HG03432 (cell line): ENCODE results near the gene STK16.
"Not testable (repeated sequence)": the region's sequence is repeated elsewhere in the genome, so short reads cannot be mapped to it uniquely, and the experiment has no call there.

Source experiments
- ATAC-seq: cut with Tn5 transposase; IDR thresholded peaks from one replicate; pipeline ENCODE4 v1.9.1; 2021; ENCODE audit warnings: mild to moderate bottlenecking, moderate library complexity; ENCODE audit not compliant: unreplicated experiment

The STK16 gene

GRCh38 chr2:219243291-219243761, 2.0 kb upstream of the STK16 start:
- no peak for ATAC-seq

DNA sequence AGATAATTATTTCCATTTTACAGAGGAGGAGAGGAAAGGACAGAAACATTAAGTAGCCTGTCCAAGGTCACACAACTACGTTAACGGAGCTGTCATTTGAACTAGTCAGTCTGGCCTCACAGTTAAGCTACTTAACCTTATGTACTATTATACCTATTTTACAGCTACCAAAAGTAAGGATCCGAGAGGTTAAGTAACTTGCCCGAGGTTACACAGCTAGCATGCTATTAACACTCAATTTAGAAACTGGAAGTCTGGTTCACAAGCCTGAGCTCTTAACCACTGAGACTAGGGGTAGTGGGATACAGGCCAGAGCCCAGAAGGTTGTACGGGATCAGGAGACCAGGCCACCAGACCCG, 511 bp upstream of the STK16 start:
- no peak for ATAC-seq

DNA sequence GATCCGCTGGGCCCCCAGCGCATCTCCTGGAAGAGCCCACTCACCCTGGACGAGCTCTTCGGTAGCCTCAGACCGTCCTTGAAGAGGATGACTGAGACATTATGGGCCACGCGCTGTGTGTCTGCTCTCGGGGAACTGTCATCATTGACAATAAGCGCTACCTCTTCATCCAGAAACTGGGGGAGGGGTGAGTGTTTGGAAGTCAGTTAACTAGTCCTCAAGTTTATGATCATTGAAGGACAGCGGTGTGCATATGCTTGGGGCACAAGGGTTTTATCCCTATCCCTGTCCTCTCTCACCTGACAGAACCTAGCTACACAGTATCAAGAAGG, 586 bp downstream of the STK16 start:
- ATAC-seq: no peak

- no peak for ATAC-seq
Observed at GRCh38 chr2:219246559-219246958, 1.3 kb downstream of the STK16 start.

GRCh38 chr2:219247678-219248642, 2.7 kb downstream of the STK16 start:
- no peak for ATAC-seq

GRCh38 chr2:219248845-219249202, 3.5 kb downstream of the STK16 start:
- ATAC-seq: no peak

- ATAC-seq: peak; percentile 38
Observed at GRCh38 chr2:219249203-219249980, 4.1 kb downstream of the STK16 start.

DNA sequence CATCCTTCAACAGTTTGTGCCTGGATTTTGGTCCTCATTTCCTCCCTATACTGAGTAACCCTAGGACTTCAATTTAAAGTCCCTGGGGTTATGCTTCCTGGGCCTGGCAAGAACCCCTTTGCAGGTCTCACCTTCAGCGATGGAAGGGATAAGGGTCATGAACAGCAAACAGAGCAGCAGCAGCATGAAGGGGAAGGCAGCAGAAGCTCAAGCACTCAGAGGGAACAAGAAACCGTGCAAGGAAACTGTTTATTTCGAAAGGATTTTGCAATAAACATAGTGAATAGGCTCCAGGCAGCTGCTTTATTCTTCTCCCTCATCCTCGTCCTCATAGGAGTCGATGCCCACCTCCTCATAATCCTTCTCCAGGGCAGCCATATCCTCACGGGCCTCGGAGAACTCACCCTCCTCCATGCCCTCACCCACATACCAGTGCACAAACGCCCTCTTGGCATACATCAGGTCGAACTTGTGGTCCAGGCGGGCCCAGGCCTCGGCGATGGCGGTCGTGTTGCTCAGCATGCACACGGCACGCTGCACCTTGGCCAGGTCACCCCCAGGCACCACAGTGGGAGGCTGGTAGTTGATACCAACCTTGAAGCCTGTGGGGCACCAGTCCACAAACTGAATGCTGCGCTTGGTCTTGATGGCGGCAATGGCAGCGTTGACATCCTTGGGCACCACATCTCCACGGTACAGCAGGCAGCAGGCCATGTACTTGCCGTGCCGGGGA, 4.9 kb downstream of the STK16 start:
- ATAC-seq: no peak

DNA sequence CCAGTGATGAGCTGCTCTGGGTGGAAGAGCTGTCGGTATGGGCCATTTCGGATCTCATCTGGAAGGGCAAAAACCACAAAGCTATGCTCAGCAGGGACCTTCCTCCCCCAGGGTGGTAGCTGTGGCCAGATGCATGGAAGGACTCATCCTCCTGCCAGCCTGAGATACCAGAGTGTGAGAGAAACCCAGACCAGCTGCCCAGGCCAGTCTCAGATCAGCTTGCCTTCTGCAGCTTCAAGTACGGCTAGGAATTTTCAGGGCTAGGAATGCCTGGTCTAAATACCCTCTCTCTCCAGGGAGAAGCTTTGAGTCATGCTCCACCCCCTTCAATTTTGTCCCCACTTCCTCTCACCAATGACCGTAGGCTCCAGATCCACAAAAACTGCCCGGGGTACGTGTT, 6.4 kb downstream of the STK16 start:
- no peak for ATAC-seq

- no peak for ATAC-seq
Observed at GRCh38 chr2:219252084-219252483, 6.8 kb downstream of the STK16 start.

GRCh38 chr2:219252570-219252899, 7.3 kb downstream of the STK16 start:
- ATAC-seq: no peak

DNA sequence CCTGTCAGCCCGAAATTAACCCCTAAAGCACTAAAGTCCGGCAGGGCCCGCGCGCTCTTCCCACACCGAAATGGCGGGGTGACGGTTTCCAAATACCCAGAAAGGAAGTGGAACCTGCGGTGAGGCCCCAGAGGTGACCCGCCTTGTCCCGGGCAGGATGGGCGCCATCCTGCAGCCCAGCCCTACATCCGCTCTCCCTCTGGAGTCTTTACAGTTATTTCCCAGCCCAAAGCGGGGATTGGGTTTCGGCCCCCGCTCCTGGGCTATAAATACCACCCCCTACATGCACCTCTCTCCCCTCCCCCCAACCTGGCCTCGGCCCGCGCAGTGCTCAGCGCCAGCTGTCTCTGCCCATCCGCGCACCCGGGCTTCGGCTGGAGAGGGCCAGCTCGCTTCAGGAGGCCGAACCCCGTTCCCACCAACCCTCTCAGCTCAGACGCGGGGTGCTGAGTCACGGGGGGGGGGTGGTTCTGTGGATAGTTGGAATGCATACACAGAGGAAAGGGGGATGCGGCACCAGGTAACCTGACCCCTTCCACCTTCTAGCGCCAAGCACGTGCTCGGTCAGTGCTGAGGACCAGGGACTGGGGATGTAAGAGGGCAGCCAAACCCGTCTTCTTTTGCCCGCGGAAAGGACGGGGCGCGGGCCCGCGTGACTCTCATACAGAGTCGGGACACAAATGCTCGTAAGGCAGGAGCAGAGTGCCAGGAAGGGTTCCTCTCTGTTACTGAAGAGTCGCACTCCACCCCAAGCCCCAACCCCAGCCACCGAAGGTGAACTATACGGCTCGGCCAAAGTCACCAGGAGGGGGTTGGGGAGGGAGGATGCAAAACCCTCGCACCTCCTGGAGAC, 7.8 kb downstream of the STK16 start, which contains the start of gene TUBA4B:
Gene TUBA4B (plus strand): TSS at position 344 of the 853 bp plus-strand sequence. CDS start 165 bp downstream, at position 509.
- ATAC-seq: no peak

DNA sequence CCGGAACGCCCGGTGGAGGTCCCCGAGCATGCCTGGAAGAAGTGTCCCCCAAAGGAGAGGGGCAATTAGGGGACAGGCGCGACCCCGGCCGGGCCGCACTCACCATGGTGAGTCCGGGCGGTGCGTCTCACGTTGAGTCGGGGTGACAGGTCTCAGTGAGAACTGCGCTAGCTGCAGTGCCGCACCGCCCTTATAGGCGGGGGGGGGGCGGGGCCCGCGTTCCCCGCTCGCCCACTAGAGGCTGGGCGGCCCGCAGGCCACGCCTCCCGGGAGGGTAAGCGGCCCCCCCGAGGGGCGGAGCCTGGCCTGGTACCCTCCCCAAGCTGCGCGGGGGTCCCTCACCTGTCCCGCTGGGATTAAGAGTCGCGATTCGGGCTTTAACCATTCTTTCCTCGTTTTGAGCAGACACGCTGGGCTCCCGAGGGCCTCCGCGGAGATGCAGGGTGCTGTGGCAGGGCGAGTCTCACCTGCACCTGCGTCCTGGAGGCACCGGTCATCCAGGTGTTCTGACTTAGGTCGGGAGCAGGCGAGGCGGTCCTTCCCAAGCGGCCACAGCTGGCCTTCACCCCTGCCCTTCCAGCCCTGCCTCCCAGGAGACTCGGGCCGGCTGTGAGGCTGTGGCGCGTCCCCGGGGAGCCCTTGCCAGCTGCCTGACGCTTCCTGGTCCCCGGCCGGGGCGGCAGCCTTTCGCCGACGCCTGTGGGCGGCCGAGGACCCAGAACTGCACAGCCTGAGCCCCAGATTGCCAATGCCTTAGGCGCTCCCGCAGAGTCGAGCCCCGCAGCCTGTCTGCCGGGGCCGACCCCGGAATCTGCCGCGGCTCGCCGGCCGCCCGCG, 8.7 kb downstream of the STK16 start, which contains the start of gene TUBA4A:
Gene TUBA4A (minus strand): TSS at position 166 of the 837 bp plus-strand sequence. CDS start 60 bp downstream, at position 106.
- ATAC-seq: peak; percentile 65

DNA sequence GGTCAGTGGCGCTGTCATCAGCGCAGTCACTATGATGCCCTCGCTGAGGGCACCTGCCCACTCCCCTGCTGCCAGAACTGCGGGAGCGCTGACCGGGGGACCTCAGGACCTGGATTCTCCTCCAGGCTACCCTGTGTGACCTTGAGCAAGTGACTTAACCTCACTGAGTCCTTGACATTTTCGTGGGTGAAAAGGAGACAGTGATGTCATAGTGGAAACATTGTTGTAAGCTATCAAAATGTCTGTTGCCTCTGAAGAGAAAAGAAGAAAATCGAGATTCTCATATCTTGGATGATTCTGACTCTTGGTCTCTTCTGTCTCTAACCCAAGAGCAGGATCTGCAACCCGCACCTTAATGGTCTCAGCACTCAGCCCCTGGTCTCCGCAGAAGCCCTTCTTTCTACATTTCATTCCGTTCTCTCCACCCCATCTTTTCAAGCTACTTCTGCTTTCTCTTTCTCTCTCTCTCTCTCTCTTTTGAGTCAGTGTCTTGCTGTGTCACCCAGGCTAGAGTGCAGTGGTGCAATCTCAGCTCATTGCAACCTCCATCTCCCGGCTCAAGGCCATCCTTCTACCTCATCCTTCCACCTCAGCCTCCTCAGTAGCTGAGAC, 9.4 kb downstream of the STK16 start:
- peak; percentile 34 for ATAC-seq

DNA sequence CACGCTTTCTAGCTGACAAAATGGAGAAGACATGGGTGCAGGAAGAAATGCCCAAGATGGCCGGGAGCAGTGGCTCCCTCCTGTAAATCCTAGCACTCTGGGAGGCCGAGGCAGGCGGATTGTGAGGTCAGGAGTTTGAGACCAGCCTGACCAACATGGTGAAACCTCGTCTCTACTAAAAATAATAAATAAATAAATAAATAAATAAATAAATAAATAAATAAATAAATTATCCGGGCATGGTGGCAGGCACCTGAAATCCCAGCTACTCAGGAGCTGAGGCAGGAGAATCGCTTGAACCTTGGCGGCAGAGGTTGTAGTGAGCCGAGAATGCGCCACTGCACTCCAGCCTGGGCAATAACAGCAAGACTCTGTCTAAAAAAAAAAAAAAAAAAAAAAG, 13.7 kb downstream of the STK16 start:
- ATAC-seq: not testable (repeated sequence)

DNA sequence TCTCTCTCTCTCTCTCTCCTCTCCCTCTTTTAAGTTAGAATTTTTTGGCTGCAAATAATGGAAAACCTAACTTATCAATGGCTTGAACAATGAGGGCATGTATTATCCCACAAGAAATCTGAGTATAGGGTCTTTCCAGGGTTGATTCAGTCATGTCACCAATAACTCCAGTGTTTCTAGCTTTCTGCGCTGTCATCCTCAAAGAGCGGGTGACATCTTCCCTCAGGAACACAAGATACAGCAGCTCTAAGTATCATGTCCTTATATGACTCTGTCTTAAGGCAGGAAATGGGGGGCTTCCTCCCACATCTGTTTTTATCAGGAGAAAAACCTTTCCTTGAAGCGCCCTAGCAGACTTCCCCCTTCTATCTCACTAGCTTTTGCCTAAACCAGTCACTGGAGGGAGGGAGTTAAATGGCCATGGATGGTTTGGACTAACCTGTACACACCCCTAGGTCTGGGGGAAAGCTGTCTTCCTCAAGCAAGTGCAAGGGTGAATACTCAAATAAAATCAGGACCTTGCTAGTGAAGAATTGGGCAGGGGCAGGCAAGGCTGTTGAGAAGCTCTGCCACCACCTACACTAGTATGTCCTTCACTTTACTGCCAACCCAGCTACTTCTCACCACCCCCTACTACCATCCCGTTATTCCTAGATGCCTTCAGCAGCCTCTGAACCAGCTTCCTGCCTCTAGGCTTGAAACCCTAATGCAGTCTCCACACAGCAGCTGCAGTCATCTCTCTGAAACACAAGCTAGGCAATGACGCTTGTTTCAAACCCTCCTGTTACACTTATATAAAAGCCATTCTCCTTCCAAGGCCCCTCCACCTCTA, 16.0 kb downstream of the STK16 start:
- ATAC-seq: no peak

DNA sequence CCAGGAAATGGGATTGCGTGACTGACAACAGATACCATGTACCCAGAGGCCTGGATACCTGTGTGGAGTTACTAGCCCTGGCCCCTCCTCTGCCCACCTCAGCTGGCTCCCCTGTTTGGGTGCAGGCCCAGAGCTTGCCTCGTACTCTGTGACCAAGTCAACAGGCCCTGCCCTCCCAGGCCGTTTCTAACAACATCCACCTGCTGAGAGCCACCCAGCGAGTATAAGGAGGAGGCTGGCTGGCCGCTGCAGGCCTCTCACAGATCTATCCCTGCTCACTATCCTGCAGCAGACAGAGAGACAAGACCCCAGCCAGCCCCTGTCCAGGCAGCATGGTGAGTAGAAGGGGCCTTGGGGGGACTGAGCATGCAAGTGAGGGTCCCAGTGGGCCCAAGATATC, 21.0 kb downstream of the STK16 start:
- ATAC-seq: no peak

DNA sequence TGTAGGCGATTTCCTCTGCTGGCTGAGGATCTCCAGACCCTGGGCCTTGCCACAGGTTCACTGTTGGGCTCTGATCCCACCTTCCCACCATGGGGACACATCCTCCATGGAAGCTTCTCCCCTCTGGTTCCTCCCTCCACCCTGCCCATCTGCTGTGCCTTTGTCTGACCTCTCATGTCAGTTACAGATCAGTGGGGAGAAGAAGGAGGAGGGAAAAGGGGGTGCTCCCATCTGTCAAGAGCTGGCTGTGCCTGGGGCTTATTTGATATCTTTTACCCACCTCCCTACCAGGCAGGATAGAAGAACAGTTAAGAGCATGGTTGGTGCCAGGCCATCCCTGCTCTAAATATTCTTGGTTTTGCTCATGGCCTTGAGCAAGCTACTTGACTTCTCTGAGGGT, 21.6 kb downstream of the STK16 start:
- ATAC-seq: no peak
